GM19455 (cell line): ENCODE data around the gene GFPT2.

Experiments
- ATAC-seq: cut with Tn5 transposase; IDR thresholded peaks from one replicate; pipeline ENCODE4 v1.9.1; 2021; ENCODE audit not compliant: unreplicated experiment

The GFPT2 gene

GRCh38 chr5:180353048-180353979 lies at the start of gene GFPT2:
Gene GFPT2, minus strand, starts transcription at chr5:180353336. Its CDS starts 119 bp downstream, at chr5:180353217.
- ATAC-seq, result peak; percentile 73

- ATAC-seq, result no peak
Measured at GRCh38 chr5:180402716-180403115, 49.6 kb upstream of the GFPT2 start.

- ATAC-seq, result no peak
Measured at GRCh38 chr5:180401229-180401907, 48.2 kb upstream of the GFPT2 start.

- no peak for ATAC-seq
Measured at GRCh38 chr5:180400416-180400815, 47.3 kb upstream of the GFPT2 start.

- no peak for ATAC-seq
Measured at GRCh38 chr5:180399401-180400215, 46.5 kb upstream of the GFPT2 start.

- no peak for ATAC-seq
Measured at GRCh38 chr5:180396926-180397325, 43.8 kb upstream of the GFPT2 start.

- ATAC-seq, result no peak
Measured at GRCh38 chr5:180395540-180396274, 42.6 kb upstream of the GFPT2 start.

GRCh38 chr5:180394031-180394636 lies 41.0 kb upstream of the GFPT2 start:
- ATAC-seq, result no peak

- no peak for ATAC-seq
Measured at GRCh38 chr5:180391276-180391675, 38.1 kb upstream of the GFPT2 start.

GRCh38 chr5:180390441-180391190 lies 37.5 kb upstream of the GFPT2 start:
- ATAC-seq, result no peak

- no peak for ATAC-seq
Measured at GRCh38 chr5:180389252-180390101, 36.3 kb upstream of the GFPT2 start.

GRCh38 chr5:180387798-180388197 lies 34.7 kb upstream of the GFPT2 start:
- ATAC-seq, result no peak

GRCh38 chr5:180382926-180383325 lies 29.8 kb upstream of the GFPT2 start:
- no peak for ATAC-seq

- ATAC-seq, result no peak
Measured at GRCh38 chr5:180381851-180382480, 28.8 kb upstream of the GFPT2 start.

GRCh38 chr5:180381428-180381827 lies 28.3 kb upstream of the GFPT2 start:
- no peak for ATAC-seq

GRCh38 chr5:180380856-180381255 lies 27.7 kb upstream of the GFPT2 start:
- ATAC-seq, result no peak

- ATAC-seq, result no peak
Measured at GRCh38 chr5:180380441-180380840, 27.3 kb upstream of the GFPT2 start.
